Panc1 (cell line): ENCODE results near the gene SYT9. TPM values are rescaled to one million over a fixed set of nuclear protein-coding genes. Genes with fewer than 3 reads are reported as not detected.

Source experiments
- ATAC-seq: fragments of 200-7000 bp; cut with Tn5 transposase; 2 replicates; pipeline ENCODE4 v1.9.1; 2020; ENCODE audit warnings: mild to moderate bottlenecking, moderate library complexity
- BruUV-seq: library from RNA; stranded (reverse); fragments of 400-500 nt; replicated peaks from 2 replicates; lab custom pipeline; 2021; lab: Mats Ljungman, UMichigan
- CTCF ChIA-PET: fragments of 300-600 bp; sonication (Branson Sonifier 250); formaldehyde crosslinking; loops from one replicate; lab custom pipeline; 2022; ENCODE audit warnings: antibody characterized with exemption; lab: Charles Lee
- POLR2A ChIA-PET: fragments of 300-600 bp; sonication (Branson Sonifier 250); formaldehyde crosslinking; loops from one replicate; lab custom pipeline; 2022; ENCODE audit warnings: antibody characterized with exemption; lab: Charles Lee
- DNase-seq: peaks from one replicate; pipeline ENCODE4 v3.0.0-alpha.2; 2010; ENCODE audit warnings: low read depth, low spot score
- H3K27ac ChIP-seq: 2 replicates; pipeline ENCODE4 v1.5.1; 2011; ENCODE audit warnings: mild to moderate bottlenecking, low read length, inconsistent platforms
- H3K27me3 ChIP-seq: fragments of 200-500 bp; sonication (Bioruptor generic); 2 replicates; pipeline ENCODE4 v1.6.0; 2014; ENCODE audit warnings: low read length, inconsistent platforms; ENCODE audit not compliant: control insufficient read depth, insufficient read depth
- H3K36me3 ChIP-seq: fragments of 200-500 bp; sonication (Bioruptor generic); 2 replicates; pipeline ENCODE4 v1.5.1; 2014; ENCODE audit warnings: inconsistent platforms, mild to moderate bottlenecking, low read length, moderate library complexity; ENCODE audit not compliant: control insufficient read depth, insufficient read depth
- H3K4me1 ChIP-seq: 2 replicates; pipeline ENCODE4 v1.5.1; 2011; ENCODE audit warnings: inconsistent platforms, mild to moderate bottlenecking, low read length, moderate library complexity; ENCODE audit not compliant: control insufficient read depth, insufficient read depth
- H3K4me3 ChIP-seq, 2 experiments: 2 replicates each; pipeline ENCODE4 v1.5.1; 2011 to 2012; ENCODE audit warnings: low read depth in 2 of 2, low read length in 2 of 2, mild to moderate bottlenecking in 2 of 2, inconsistent platforms in 1 of 2, moderate library complexity in 1 of 2
- H3K9me3 ChIP-seq: fragments of 200-500 bp; sonication (Bioruptor generic); 2 replicates; pipeline ENCODE4 v1.5.1; 2014; ENCODE audit warnings: low read depth, mild to moderate bottlenecking, inconsistent platforms, low read length, moderate library complexity; ENCODE audit not compliant: control insufficient read depth, insufficient read depth
- CTCF ChIP-seq: fragments of 450-650 bp; IDR thresholded peaks from 2 replicates; pipeline ENCODE4 v1.5.1; 2017; ENCODE audit warnings: mild to moderate bottlenecking
- POLR2AphosphoS5 ChIP-seq: IDR thresholded peaks from 2 replicates; pipeline ENCODE4 v1.6.1; 2012; ENCODE audit warnings: mild to moderate bottlenecking, low read depth, low read length, moderate library complexity
- SIN3A ChIP-seq: IDR thresholded peaks from 2 replicates; pipeline ENCODE4 v1.6.1; 2012; ENCODE audit warnings: low read depth, mild to moderate bottlenecking, low read length, moderate library complexity, borderline replicate concordance; ENCODE audit not compliant: insufficient read depth
- TCF7L2 ChIP-seq: IDR thresholded peaks from 2 replicates; pipeline ENCODE4 v1.6.1; 2011; ENCODE audit warnings: mild to moderate bottlenecking, low read depth, low read length, inconsistent platforms
- in situ Hi-C: cut with HindIII; loops from 2 replicates; pipeline ENCODE4 v1.10.0; 2016; ENCODE audit warnings: low sequenced_read_pairs, low pct_unique_long_range_greater_than_20kb
- intact Hi-C: fragments of 100-400 bp; cut with micrococcal nuclease; formaldehyde crosslinking; loops from one replicate; pipeline ENCODE4 v1.10.0; 2022; ENCODE audit not compliant: unreplicated experiment
- total RNA-seq: library from RNA; stranded (reverse); gene quantifications from one replicate; pipeline ENCODE4 v1.2.1, GENCODE V29; 2021; ENCODE audit not compliant: unreplicated experiment
- TF ChIP-seq, protein P1 (sequence below), 2 experiments: IDR thresholded peaks; 2 replicates each; pipeline ENCODE4 v1.6.1; 2011 to 2012; ENCODE audit warnings: low read depth in 2 of 2, control low read depth in 1 of 2, low read length in 1 of 2, mild to moderate bottlenecking in 1 of 2, moderate library complexity in 1 of 2; ENCODE audit not compliant: insufficient read depth in 1 of 2

SYT9 gene
- total RNA-seq, 1 experiment from 2014 or later = 3.7 TPM

- BruUV-seq = no TSS peak
- intact Hi-C loops = no loop called here
- ChIA-PET CTCF (no interaction called here), POLR2A (no interaction called here)
- Histone ChIP-seq H3K27ac (no peak overlapping the region), H3K36me3 (no peaks in the 10 kb centered on the region), H3K4me1 (no peaks in the 10 kb centered on the region), H3K4me3 (no peak overlapping the region), H3K27me3 (no peaks in the 10 kb centered on the region), H3K9me3 (no peaks in the 10 kb centered on the region)
- TF ChIP-seq TCF7L2 (no peak), POLR2AphosphoS5 (no peak), CTCF (no peak), SIN3A (no peak)
- TF ChIP-seq, protein P1, sequence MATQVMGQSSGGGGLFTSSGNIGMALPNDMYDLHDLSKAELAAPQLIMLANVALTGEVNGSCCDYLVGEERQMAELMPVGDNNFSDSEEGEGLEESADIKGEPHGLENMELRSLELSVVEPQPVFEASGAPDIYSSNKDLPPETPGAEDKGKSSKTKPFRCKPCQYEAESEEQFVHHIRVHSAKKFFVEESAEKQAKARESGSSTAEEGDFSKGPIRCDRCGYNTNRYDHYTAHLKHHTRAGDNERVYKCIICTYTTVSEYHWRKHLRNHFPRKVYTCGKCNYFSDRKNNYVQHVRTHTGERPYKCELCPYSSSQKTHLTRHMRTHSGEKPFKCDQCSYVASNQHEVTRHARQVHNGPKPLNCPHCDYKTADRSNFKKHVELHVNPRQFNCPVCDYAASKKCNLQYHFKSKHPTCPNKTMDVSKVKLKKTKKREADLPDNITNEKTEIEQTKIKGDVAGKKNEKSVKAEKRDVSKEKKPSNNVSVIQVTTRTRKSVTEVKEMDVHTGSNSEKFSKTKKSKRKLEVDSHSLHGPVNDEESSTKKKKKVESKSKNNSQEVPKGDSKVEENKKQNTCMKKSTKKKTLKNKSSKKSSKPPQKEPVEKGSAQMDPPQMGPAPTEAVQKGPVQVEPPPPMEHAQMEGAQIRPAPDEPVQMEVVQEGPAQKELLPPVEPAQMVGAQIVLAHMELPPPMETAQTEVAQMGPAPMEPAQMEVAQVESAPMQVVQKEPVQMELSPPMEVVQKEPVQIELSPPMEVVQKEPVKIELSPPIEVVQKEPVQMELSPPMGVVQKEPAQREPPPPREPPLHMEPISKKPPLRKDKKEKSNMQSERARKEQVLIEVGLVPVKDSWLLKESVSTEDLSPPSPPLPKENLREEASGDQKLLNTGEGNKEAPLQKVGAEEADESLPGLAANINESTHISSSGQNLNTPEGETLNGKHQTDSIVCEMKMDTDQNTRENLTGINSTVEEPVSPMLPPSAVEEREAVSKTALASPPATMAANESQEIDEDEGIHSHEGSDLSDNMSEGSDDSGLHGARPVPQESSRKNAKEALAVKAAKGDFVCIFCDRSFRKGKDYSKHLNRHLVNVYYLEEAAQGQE (IDR thresholded peaks at IDR 0.05; ENCODE audit: insufficient read depth in 1 of 2, low read depth in 2 of 2, low read length in 1 of 2) = no peak
- ATAC-seq (no peak), DNase-seq (no peak)
- in situ Hi-C loops = no loop called here
Observed at GRCh38 chr11:7436146-7436545, 184.4 kb downstream of the SYT9 start.

DNA sequence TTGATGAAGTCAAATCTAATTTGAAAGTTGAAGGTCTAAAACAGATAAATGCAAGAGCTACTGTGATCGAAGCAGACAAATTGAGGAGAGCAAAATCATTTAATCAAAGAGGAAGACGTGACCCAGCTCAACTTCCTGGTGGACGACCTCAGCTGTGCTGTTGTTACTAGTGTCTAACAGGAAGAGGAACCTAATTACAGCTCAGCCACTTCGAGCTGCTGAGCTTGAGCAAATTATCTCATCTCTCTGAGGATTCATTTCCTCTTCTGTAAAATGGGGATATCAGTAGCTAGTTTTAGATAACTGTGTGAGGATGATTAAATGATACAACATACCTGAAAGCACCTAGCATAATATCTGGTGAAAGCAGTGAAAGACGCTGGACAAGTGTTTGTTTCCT lies 185.0 kb downstream of the SYT9 start:
- CTCF ChIA-PET = no interaction called here
- in situ Hi-C loops (no loop called here), intact Hi-C loops (no loop called here)

More for the DNA sequence above, 185.0 kb downstream of the SYT9 start:
- H3K9me3 ChIP-seq = no peaks in the 10 kb centered on the region
- ATAC-seq (no peak), DNase-seq (no peak)
- no peaks in the 10 kb centered on the region for H3K4me1 ChIP-seq
- no TSS peak for BruUV-seq
- POLR2A ChIA-PET = no interaction called here
- H3K4me3 ChIP-seq = no peak overlapping the region
- no peaks in the 10 kb centered on the region for H3K27me3 ChIP-seq
- no peak for TF ChIP-seq SIN3A
- TF ChIP-seq CTCF = no peak
- TF ChIP-seq POLR2AphosphoS5 = no peak
- TF ChIP-seq, protein P1 (IDR thresholded peaks at IDR 0.05; ENCODE audit: insufficient read depth in 1 of 2, low read depth in 2 of 2, low read length in 1 of 2) = no peak
- TF ChIP-seq TCF7L2 = no peak
- no peak overlapping the region for H3K27ac ChIP-seq
- H3K36me3 ChIP-seq = no peaks in the 10 kb centered on the region
